ENCODE data around the gene COL6A1. TPM values are rescaled to one million over a fixed set of nuclear protein-coding genes. Genes with fewer than 3 reads are reported as not detected.
"Not testable (repeated sequence)": the region's sequence is repeated elsewhere in the genome, so short reads cannot be mapped to it uniquely, and the experiment has no call there.

The COL6A1 gene
- total RNA-seq, 1 donor from 2014 or later = 17.8 TPM

GRCh38 chr21:46029186-46029924 is 47.8 kb downstream of the COL6A1 start:
- ATAC-seq = no peak

- ATAC-seq = no peak
Measured at GRCh38 chr21:46031484-46031883, 49.9 kb downstream of the COL6A1 start.

GRCh38 chr21:46032100-46032499 is 50.5 kb downstream of the COL6A1 start:
- ATAC-seq = no peak

GRCh38 chr21:46033410-46034400 is 52.1 kb downstream of the COL6A1 start:
- ATAC-seq = no peak

- peak; percentile 6 for ATAC-seq
Measured at GRCh38 chr21:46035809-46036695, 54.5 kb downstream of the COL6A1 start.

GRCh38 chr21:46036696-46037330 is 55.2 kb downstream of the COL6A1 start:
- ATAC-seq = no peak

GRCh38 chr21:46037331-46038325 is 56.1 kb downstream of the COL6A1 start:
- no peak for ATAC-seq

GRCh38 chr21:46038341-46038829 is 56.8 kb downstream of the COL6A1 start:
- no peak for ATAC-seq

- peak; percentile 50 for ATAC-seq
Measured at GRCh38 chr21:46038871-46039397, 57.4 kb downstream of the COL6A1 start.

GRCh38 chr21:46039891-46040660 is 58.5 kb downstream of the COL6A1 start:
- ATAC-seq = no peak

- no peak for ATAC-seq
Measured at GRCh38 chr21:46040707-46041106, 59.1 kb downstream of the COL6A1 start.

- no peak for ATAC-seq
Measured at GRCh38 chr21:46041183-46041582, 59.6 kb downstream of the COL6A1 start.

GRCh38 chr21:46045154-46045553 is 63.6 kb downstream of the COL6A1 start:
- no peak for ATAC-seq

GRCh38 chr21:46046471-46046870 is 64.9 kb downstream of the COL6A1 start:
- no peak for ATAC-seq

- ATAC-seq = not testable (repeated sequence)
Measured at GRCh38 chr21:46046906-46047305, 65.3 kb downstream of the COL6A1 start.

GRCh38 chr21:46048926-46049889 is 67.6 kb downstream of the COL6A1 start:
- no peak for ATAC-seq

GRCh38 chr21:46049890-46050667 is 68.5 kb downstream of the COL6A1 start:
- ATAC-seq = no peak
